ENCODE data around the gene KIRREL2.
"Not testable (repeated sequence)": the region's sequence is repeated elsewhere in the genome, so short reads cannot be mapped to it uniquely, and the experiment has no call there.

The KIRREL2 gene

DNA sequence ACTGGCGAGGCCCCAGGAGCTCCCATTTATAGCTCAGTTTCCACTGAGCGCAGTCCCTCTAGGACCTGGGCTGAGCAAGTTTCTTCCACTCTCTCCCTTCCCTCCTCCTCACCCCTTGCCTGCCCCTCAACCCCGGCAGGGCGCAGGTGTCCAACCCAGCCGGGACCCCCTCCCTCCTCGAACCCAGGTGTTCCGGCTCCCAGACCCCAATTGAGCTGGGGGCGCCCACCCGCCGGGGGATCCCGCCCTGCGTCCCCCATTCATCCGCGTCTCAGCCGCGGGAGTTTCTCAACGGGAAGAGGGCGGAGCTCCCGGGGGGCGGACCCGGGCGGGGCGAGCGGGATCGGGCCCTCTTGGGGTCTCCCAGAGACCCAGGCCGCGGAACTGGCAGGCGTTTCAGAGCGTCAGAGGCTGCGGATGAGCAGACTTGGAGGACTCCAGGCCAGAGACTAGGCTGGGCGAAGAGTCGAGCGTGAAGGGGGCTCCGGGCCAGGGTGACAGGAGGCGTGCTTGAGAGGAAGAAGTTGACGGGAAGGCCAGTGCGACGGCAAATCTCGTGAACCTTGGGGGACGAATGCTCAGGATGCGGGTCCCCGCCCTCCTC, at the start of gene KIRREL2:
KIRREL2 (plus strand) TSS at position 366 of the 604 bp plus-strand sequence; CDS start at position 575, 209 bp downstream.
- DNase-seq (ENCODE audit: low spot score): no peak

- DNase-seq (ENCODE audit: low spot score): no peak
Measured at GRCh38 chr19:35807633-35808032, 49.1 kb upstream of the KIRREL2 start.

GRCh38 chr19:35811317-35812219, 45.1 kb upstream of the KIRREL2 start:
- no peak for DNase-seq (ENCODE audit: low spot score)

DNA sequence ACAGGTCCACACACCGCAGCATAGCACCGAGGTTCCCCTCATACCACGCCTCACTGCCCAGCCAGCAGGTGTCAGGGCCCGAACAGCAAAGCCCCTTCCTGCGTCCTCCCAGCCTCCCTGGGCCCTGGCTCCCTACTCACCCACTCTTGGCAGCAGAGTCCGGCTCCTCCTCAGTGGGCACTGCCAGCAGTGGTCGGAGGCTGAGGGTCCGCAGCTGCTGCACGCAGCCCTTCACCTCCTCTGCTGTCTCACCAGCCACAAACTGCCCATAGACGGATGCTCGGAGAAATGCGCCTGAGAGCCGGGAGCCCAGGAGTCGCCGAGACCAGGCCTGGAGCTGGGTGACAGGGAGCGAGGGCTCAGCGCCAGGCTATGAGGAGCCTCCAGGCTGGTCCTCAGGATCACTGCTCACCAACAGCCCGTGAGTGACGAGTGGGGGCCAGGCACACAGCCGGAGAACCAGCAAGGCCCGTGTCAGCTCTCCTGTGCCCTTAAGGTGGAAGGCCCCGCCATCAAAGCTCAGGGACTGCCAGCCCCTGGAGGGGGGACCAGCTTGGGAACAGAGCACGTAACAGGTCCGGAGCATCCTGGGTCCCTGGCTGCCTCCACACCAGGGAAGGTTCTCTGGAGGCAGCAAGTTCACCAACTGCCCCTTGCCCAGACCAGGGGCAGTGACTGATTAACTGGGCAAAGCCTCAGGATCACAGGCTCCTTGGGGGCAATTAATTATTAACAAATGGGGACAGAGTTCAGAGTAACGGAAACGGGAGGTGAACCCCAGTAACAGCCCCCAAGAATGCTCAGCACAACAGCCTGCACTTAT, 44.3 kb upstream of the KIRREL2 start, which contains the start of gene PRODH2:
PRODH2 (minus strand) TSS at position 626 of the 823 bp plus-strand sequence; CDS start at position 586, 40 bp downstream.
- no peak for DNase-seq (ENCODE audit: low spot score)

- no peak for DNase-seq (ENCODE audit: low spot score)
Measured at GRCh38 chr19:35813043-35813890, 43.4 kb upstream of the KIRREL2 start.

DNA sequence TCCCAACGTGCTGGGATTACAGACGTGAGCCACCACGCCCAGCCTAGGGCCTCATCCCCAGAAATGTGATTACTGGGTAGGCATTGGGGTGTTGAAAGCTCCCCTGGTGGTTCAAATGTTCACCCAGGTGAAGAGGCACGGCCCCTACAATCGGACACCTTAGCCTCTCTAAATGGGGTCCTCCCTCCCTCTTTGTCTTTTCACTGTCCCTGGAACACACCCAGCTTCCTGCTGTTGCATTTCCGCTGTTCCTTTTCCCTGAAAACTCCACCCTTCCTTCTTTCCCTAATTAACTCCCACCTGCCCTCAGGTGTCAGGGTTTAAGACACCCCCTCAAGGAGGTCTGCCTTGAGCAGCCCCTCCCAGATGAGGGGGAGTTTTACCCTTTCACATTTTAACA, 40.4 kb upstream of the KIRREL2 start:
- no peak for DNase-seq (ENCODE audit: low spot score)

DNA sequence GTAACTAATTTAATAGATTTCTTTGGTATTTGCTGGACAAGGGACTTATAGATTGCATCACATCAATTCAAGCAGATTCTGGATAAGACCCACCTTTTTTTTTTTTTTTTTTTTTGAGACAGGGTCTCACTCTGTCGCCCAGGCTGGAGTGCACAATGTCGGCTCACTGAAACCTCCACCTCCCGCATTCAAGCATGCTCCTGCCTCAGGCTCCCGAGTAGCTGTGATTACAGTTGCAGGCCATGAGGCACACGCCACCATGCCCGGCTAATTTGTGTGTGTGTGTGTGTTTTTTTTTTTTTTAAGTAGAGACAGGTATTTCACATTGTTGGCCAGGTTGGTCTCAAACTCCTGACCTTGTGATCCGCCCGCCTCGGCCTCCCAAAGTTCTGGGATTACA, 39.9 kb upstream of the KIRREL2 start:
- no peak for DNase-seq (ENCODE audit: low spot score)

DNA sequence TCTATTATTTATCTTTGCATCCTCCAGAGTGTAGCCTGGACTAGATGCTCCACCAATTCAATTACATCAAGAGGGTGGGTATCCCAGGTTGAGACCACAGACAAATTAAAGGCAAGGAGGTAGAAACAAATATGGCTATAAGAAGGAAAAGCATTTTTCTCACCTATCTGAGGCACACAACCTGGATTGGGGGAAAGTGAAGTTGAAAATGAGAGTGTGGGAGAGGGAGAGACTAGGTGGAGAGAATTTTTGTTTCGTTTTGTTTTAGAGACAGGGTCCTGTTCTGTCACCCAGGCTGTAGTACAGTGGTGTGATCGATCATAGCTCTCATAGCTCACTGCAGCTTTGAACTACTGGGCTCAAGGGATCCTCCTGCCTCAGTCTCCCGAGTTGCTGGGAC, 38.3 kb upstream of the KIRREL2 start:
- no peak for DNase-seq (ENCODE audit: low spot score)

- no peak for DNase-seq (ENCODE audit: low spot score)
Measured at GRCh38 chr19:35822579-35822978, 34.1 kb upstream of the KIRREL2 start.

DNA sequence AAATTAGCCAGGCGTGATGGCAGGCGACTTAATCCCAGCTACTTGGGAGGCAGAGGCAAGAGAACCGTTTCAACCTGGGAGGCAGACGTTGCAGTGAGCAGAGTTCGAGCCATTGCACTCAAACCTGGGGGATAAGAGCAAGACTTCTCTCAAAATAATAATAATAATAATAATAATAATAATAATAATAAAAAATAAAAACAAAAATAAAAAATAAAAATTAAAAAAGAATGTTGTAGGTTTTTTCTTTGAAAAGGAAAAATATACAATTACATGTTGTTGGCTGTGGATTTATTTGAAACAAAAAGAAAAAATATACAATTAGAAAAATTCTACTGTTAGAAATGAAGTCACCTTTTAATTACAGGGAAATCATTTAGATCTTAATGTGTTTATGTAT, 32.6 kb upstream of the KIRREL2 start:
- no peak for DNase-seq (ENCODE audit: low spot score)

GRCh38 chr19:35828692-35829301, 27.9 kb upstream of the KIRREL2 start:
- DNase-seq (ENCODE audit: low spot score): no peak

- no peak for DNase-seq (ENCODE audit: low spot score)
Measured at GRCh38 chr19:35830986-35831385, 25.7 kb upstream of the KIRREL2 start.

DNA sequence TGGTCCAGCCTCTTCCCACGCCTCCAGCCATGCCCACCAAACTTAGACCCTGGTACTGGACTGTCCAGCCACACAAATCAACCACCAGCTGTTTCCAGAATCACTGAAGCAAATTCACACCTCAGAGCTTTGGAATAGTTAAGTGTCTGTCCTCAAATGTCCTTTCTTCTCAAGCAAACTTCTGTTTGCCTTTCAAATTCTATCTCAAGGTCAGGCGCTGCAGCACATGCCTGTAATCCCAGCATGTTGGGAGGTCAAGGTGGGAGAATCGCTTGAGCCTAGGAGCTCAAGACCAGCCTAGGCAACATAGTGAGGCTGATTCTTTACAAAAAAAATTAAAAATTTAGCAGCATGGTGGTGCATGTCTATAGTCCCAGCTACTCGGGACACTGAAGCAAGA, 24.7 kb upstream of the KIRREL2 start:
- DNase-seq (ENCODE audit: low spot score): no peak

- no peak for DNase-seq (ENCODE audit: low spot score)
Measured at GRCh38 chr19:35833972-35834371, 22.7 kb upstream of the KIRREL2 start.

GRCh38 chr19:35836096-35836495, 20.6 kb upstream of the KIRREL2 start:
- DNase-seq (ENCODE audit: low spot score): not testable (repeated sequence)

DNA sequence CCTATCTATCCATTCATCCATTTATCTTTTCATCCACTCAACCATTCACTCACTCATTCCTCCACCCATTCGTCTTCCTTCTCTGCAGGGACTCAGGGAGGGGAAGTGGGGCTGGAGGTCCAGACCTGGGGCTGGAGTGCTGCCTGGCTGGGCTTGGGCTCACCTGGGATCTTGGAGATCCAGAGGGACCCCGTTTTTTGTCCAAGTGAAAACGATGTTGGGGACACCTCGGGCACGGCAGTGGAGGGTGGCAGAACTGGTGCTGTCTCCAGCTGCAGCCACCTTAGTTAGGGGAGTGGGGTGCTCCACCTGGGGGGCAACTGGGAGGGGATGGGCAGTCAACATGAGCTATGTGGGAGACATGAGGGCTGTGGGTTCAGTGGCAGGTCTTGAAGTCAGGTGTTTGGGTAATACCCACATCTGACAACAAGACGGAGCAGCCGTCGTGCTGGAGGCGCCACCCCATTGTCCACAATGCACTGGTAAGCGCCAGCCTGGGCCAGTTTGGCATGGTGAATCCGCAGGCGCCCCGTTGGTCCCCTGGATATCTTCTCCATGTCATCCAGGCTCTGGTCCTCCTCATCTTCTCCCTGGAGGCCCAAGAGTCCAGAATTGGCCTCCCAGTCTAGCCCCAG, 14.6 kb upstream of the KIRREL2 start:
- no peak for DNase-seq (ENCODE audit: low spot score)

GRCh38 chr19:35842666-35843272, 13.9 kb upstream of the KIRREL2 start:
- DNase-seq (ENCODE audit: low spot score): no peak

DNA sequence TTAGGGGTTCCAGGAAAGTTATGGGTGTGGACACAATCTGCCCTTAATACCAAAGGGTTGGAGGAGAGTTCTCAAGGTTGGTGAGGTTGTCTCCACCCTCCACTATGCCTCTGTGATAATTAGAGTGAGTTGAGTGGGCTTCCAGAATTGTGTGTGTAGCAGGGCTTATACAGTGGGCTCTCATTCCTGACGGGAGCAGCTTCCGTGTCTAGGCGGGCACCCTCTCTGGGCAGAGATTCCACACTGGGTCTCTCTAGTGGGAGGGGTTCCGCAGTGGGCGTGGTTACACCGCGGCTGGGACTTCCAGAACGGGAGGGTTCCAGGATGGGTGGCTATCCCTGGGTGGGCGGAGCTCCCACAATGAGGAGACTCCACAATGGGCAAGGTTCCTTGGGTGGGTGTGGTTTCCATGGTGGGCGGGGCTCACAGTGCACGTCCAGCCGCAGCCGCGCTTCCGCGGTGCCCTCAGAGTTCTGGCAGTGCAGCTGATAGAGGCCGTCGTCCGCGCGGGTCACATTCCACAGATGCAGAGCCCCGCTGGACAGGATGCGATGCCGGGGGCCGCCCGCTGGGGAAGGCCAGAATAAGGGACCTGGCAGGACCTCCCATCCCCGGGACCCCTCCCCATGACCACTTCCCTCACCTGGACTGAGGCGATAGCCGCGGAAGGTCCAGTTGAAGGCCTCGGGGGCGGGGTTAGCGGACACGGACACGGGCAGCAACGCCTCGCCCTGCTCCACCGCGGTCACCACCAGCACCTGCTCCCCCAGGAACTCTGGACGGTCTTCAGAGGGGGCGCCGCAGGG, 12.8 kb upstream of the KIRREL2 start:
- no peak for DNase-seq (ENCODE audit: low spot score)
